SIG-M5 treated with dmso at 0.1 percent for 504 hours (cell line): ENCODE measurements around the gene RGL1.

ENCODE experiments used
- DNase-seq: peaks from one replicate; lab custom pipeline; 2025; ENCODE audit not compliant: unreplicated experiment; lab: John Stamatoyannopoulos, UW

Gene RGL1

GRCh38 chr1:183945428-183946319 is 140.8 kb downstream of the RGL1 start:
- DNase-seq: peak; percentile 37

GRCh38 chr1:183946320-183946613 is 141.3 kb downstream of the RGL1 start:
- DNase-seq: no peak

- DNase-seq: no peak
Measured at GRCh38 chr1:183947988-183948387, 143.1 kb downstream of the RGL1 start.

- no peak for DNase-seq
Measured at GRCh38 chr1:183952101-183952500, 147.2 kb downstream of the RGL1 start.

GRCh38 chr1:183953031-183953430 is 148.1 kb downstream of the RGL1 start:
- no peak for DNase-seq

- DNase-seq: no peak
Measured at GRCh38 chr1:183954496-183954895, 149.6 kb downstream of the RGL1 start.

GRCh38 chr1:183956559-183957188 is 151.8 kb downstream of the RGL1 start:
- DNase-seq: peak; percentile 100

- no peak for DNase-seq
Measured at GRCh38 chr1:183957216-183957830, 152.4 kb downstream of the RGL1 start.

- no peak for DNase-seq
Measured at GRCh38 chr1:183958958-183959357, 154.0 kb downstream of the RGL1 start.

GRCh38 chr1:183961132-183961531 is 156.2 kb downstream of the RGL1 start:
- DNase-seq: no peak

- DNase-seq: no peak
Measured at GRCh38 chr1:183962903-183963302, 158.0 kb downstream of the RGL1 start.

- no peak for DNase-seq
Measured at GRCh38 chr1:183965726-183966125, 160.8 kb downstream of the RGL1 start.

GRCh38 chr1:183966487-183966886 is 161.6 kb downstream of the RGL1 start:
- DNase-seq: no peak

GRCh38 chr1:183967914-183968313 is 163.0 kb downstream of the RGL1 start:
- DNase-seq: no peak

- DNase-seq: no peak
Measured at GRCh38 chr1:183968386-183968785, 163.5 kb downstream of the RGL1 start.

GRCh38 chr1:183970516-183971300 is 165.8 kb downstream of the RGL1 start:
- DNase-seq: no peak

GRCh38 chr1:183975651-183976050 is 170.7 kb downstream of the RGL1 start:
- no peak for DNase-seq

- DNase-seq: no peak
Measured at GRCh38 chr1:183977717-183978116, 172.8 kb downstream of the RGL1 start.
